ENCODE data around the gene TBPL1.
"Not testable (repeated sequence)": the region's sequence is repeated elsewhere in the genome, so short reads cannot be mapped to it uniquely, and the experiment has no call there.

The TBPL1 gene

GRCh38 chr6:133952815-133953633 lies at the start of gene TBPL1:
TBPL1 (plus strand) TSS chr6:133953224; CDS start chr6:133980126, 26,902 bp downstream.
- DNase-seq = peak; percentile 91 to 94

- DNase-seq = no peak
These were observed 49.2 kb upstream of the TBPL1 start for GRCh38 chr6:133903855-133904254.

- no peak for DNase-seq
These were observed 47.0 kb upstream of the TBPL1 start for GRCh38 chr6:133906050-133906449.

GRCh38 chr6:133916650-133917151 lies 36.3 kb upstream of the TBPL1 start:
- peak; percentile 85 to 88 for DNase-seq

GRCh38 chr6:133917781-133918180 lies 35.2 kb upstream of the TBPL1 start:
- no peak for DNase-seq

GRCh38 chr6:133918208-133918930 lies 34.7 kb upstream of the TBPL1 start:
- no peak for DNase-seq

DNA sequence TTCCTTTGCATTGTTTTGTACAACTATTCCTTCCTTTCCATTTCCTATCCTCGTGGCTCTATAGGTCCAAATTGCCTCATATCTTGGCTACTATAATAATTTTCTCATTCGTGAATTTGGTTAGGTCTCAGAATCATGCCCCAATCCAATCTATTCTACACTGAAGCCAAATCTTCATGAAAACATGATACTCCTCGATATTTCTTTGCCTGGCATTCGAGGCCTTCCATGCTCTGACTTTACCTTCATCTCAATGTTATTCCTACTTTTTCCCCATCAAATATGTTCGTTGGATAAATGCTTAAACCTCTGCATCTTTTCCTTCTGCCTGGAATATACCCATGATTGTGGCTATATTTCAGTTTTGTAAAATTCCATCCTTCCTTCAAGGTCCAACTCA lies 33.7 kb upstream of the TBPL1 start:
- no peak for DNase-seq

GRCh38 chr6:133921249-133921859 lies 31.7 kb upstream of the TBPL1 start:
- DNase-seq = peak; percentile 71 to 79

DNA sequence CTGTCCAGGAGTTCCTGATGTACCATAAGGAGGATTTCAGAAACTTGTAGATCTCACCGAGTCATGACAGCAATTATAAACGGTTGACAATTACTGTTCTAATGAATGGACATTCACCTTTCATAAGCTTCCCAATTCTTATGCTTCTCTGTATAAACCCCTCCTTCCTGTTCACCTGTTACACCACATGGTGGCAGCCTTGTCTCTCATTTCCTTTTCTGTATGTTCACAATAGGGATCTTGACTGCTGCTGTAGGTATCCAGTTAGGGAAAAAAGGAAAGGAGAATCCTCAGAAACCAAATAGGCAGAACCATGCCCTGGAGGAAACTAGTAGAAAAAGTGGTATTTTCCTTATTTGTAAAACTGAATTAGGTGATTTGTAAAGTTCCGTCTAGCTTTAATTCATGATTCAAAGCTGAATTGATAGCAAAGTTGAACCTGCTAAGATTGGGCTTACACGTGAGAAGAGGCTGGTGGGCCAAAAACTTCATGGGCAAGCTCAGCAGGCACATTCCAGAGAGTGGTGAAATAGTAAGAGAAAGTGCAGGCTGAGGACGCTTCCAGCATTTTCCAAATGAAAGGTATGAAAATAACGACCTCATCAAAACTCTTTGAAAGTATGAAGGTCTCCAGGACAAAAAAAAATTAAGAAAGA lies 29.0 kb upstream of the TBPL1 start:
- DNase-seq = peak; percentile 42 to 61

- DNase-seq = not testable (repeated sequence)
These were observed 21.8 kb upstream of the TBPL1 start for GRCh38 chr6:133931221-133931620.

DNA sequence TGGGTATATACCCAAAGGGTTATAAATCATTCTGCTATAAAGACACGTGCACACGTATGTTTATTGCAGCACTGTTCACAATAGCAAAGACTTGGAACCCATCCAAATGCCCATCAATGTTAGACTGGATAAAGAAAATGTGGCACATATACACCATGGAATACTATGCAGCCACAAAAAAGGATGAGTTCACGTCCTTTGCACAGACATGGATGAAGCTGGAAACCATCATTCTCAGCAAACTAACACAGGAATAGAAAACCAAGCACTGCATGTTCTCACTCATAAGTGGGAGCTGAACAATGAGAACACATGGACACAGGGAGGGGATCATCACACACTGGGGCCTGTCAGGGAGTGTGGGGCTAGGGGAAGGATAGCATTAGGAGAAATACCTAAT lies 16.7 kb upstream of the TBPL1 start:
- not testable (repeated sequence) for DNase-seq

- no peak for DNase-seq
These were observed 15.1 kb upstream of the TBPL1 start for GRCh38 chr6:133937909-133938308.

- DNase-seq = no peak
These were observed 14.5 kb upstream of the TBPL1 start for GRCh38 chr6:133938533-133938932.

- no peak for DNase-seq
These were observed 13.0 kb upstream of the TBPL1 start for GRCh38 chr6:133939778-133940667.

- no peak for DNase-seq
These were observed 7.9 kb upstream of the TBPL1 start for GRCh38 chr6:133945158-133945557.

GRCh38 chr6:133947302-133947900 lies 5.6 kb upstream of the TBPL1 start:
- no peak for DNase-seq

DNA sequence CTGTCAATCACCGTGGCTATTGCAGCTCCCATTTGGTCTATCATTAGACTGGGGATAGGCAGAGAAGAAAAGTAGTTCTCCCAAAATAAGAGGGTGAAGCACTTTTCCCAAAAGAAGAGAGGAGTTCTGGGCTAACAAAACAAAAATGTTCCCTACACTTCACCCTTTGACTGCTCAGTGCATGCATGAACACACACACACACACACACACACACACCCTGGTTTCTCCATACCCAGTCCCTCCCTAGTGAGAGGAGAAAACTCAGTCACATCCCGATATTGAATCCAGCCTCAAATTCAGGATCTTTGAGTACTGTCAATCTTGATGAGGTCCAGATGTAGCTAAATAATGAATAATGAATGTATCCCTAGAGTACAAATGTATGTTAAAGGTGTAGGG lies 4.6 kb upstream of the TBPL1 start:
- DNase-seq = no peak

GRCh38 chr6:133951227-133951626 lies 1.8 kb upstream of the TBPL1 start:
- DNase-seq = no peak

DNA sequence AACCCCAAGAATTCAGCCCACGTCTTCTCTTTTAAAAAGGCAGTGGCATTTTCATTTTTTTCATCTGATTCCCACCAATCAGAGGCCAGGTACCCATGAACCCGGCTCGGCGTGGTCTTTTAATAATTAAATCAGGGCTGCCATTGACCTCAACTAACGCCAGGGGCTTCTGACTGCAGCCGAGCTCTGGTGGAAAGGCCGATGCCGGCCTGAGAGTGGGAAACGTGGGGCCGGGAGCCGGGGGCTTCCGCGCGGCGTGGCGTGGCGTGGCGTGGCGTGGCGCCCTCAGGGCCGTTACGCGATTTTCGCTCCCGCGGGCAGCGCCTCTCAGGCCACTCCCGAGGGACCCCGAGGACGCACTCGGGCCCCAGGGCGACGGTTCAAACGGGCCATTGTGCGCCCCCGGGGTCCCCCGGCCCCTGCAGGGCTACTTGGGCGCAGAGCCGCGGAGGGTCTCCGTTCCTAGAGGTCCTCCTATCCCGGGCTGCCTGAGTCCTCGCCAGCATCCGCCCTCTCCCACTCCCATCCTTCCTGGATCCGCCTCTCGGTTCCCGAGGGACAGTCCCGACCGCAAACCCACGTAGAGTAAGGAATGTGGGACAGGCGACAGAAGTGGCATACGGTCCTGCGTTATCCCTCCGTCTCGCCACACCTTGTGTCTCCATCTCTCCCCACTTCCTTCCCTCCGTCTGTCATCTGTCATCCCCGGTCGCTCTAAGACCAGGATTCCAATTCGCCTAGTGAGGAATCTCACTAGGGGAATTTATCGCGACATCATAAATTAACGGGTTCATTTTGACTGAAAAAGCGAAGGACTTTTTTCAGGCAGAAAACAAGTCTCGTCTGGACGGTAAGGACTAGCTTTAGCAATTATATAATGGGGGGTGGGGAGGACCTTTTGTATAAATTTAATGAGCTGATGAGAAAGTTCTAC lies 876 bp upstream of the TBPL1 start:
- DNase-seq = peak; percentile 46 to 53
